Type B pancreatic cell (in vitro differentiated cells): ENCODE data around the gene FAM117A. TPM values are rescaled to one million over a fixed set of nuclear protein-coding genes. Genes with fewer than 3 reads are reported as not detected.

Experiments
- DNase-seq: peaks from one replicate; pipeline ENCODE4 v3.0.0; 2021; ENCODE audit warnings: mixed read lengths; ENCODE audit not compliant: unreplicated experiment; ENCODE audit errors: extremely low spot score
- H3K27ac Mint-ChIP-seq: 2 replicates; pipeline ENCODE4 v1.8.0; 2021; ENCODE audit warnings: mild to moderate bottlenecking, mixed read lengths
- H3K27me3 Mint-ChIP-seq: 2 replicates; pipeline ENCODE4 v1.8.0; 2021; ENCODE audit warnings: mixed read lengths
- H3K36me3 Mint-ChIP-seq: 2 replicates; pipeline ENCODE4 v1.8.0; 2021; ENCODE audit warnings: mixed read lengths
- H3K4me1 Mint-ChIP-seq: one replicate; pipeline ENCODE4 v1.8.0; 2021; ENCODE audit warnings: mixed read lengths; ENCODE audit not compliant: unreplicated experiment
- H3K4me3 Mint-ChIP-seq: 2 replicates; pipeline ENCODE4 v1.8.0; 2021; ENCODE audit warnings: mild to moderate bottlenecking, mixed read lengths
- H3K9me3 Mint-ChIP-seq: 2 replicates; pipeline ENCODE4 v1.8.0; 2021; ENCODE audit warnings: mixed read lengths
- total RNA-seq: library from RNA; stranded (reverse); gene quantifications from 2 replicates; pipeline ENCODE4 v1.2.1, GENCODE V29; 2021; ENCODE audit warnings: low replicate concordance
- TF ChIP-seq, protein P1 (sequence below): fragments of 200-600 bp; sonication (generic); conservative IDR thresholded peaks from 2 replicates; pipeline ENCODE4 v1.5.0; 2021; ENCODE audit warnings: antibody characterized with exemption, mild to moderate bottlenecking

The FAM117A gene
- total RNA-seq, 1 donor from 2014 or later = 13.0 TPM

DNA sequence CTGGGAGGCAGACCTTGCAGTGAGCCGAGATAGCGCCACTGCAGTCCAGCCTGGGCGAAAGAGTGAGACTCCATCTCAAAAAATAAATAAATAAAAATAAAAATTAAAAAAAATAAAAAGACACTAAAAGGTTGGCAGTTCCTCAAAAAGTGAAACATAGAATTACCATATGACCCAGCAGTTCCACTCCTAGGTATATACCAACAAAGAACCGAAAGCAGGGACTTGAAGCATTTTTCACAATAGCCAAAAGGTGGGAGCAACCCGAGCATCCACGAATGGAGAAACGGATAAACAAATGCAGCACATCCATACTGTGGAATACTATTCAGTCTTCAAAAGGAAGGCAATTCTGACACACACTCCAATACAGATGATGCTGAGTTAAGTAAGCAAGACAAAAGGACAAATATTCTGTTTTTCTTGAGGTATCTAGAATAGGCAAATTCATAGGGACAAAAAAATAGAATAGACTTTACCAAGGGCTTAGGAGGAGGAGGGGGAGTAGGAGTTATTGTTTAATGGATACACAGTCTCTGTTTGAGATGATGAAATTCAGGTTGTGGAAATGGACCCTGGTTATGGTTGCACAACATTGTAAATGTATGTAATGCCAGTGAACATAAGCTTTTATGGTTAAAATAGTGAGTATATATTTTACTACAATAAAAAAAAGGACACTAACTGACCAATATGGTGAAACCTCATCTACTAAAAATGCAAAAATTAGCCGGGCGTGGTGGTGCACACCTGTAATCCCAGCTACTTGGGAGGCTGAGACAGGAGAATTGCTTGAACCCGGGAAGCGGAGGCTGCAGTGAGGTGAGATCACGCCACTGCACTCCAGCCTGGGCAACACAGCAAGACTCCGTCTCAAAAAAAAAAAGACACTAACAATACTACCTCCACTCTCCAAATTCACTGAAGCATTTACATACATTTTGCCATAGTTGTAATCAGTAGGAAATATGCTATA is 29.1 kb downstream of the FAM117A start:
- TF ChIP-seq, protein P1, sequence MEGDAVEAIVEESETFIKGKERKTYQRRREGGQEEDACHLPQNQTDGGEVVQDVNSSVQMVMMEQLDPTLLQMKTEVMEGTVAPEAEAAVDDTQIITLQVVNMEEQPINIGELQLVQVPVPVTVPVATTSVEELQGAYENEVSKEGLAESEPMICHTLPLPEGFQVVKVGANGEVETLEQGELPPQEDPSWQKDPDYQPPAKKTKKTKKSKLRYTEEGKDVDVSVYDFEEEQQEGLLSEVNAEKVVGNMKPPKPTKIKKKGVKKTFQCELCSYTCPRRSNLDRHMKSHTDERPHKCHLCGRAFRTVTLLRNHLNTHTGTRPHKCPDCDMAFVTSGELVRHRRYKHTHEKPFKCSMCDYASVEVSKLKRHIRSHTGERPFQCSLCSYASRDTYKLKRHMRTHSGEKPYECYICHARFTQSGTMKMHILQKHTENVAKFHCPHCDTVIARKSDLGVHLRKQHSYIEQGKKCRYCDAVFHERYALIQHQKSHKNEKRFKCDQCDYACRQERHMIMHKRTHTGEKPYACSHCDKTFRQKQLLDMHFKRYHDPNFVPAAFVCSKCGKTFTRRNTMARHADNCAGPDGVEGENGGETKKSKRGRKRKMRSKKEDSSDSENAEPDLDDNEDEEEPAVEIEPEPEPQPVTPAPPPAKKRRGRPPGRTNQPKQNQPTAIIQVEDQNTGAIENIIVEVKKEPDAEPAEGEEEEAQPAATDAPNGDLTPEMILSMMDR = no peak
- Mint-ChIP-seq H3K9me3 (no peaks in the 10 kb centered on the region), H3K4me3 (no peak overlapping the region), H3K36me3 (peaks cover 2% of the 10 kb centered on the region), H3K27ac (no peak overlapping the region), H3K4me1 (no peaks in the 10 kb centered on the region), H3K27me3 (no peaks in the 10 kb centered on the region)
- no peak for DNase-seq

DNA sequence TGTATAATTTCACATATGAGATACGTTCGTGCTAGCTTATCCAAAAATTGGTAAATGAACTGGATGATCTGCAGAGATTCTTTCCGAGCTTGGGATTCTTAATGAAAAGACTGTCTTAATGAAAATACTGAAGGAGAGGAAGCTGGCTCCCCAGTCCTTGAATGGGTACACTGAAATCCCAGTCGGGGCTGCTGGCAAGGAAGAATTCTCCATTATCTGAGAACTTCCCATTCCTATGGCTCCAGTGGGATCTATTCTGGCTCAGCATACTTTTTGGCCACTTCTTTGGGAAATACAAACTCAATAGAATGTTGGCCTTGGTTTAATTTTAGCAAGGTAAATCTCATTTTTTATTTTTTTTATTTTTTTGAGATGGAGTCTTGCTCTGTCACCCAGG is 32.5 kb downstream of the FAM117A start:
- no peak overlapping the region for H3K27ac Mint-ChIP-seq
- H3K27me3 Mint-ChIP-seq = no peaks in the 10 kb centered on the region
- H3K4me3 Mint-ChIP-seq = no peak overlapping the region
- TF ChIP-seq, protein P1 = no peak
- H3K36me3 Mint-ChIP-seq = no peaks in the 10 kb centered on the region
- DNase-seq = no peak
- no peaks in the 10 kb centered on the region for H3K4me1 Mint-ChIP-seq
- no peaks in the 10 kb centered on the region for H3K9me3 Mint-ChIP-seq

DNA sequence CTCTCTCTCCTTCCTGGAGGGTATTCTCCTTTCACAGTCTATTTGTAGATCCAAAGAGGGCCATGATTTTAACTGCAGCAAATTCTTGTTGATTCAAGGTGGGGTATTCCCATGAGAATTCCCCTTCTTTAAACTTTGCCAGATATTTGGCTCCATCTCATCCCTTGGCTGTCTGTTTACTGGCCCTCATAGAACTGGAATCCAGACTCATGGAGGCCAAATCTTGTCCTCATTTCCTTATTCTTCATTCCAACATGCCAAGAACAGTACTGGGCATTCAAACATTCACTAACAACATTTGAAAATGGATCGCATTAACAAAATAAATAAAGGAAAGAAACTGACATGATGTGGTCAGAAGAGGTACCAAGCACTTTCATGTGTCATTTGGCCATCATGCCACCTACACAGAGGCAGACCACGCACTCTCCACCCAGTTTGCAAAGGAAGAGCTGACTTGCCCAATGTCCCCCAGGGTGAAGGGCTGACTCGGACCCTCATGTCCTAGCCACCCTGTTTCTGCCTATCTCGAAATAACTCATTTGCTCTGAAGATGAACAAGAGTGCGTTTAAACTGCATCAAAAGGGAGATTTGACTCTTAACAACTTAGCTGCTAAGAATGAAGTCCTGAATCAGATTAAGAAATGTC is 33.0 kb downstream of the FAM117A start:
- no peak overlapping the region for H3K27ac Mint-ChIP-seq
- H3K36me3 Mint-ChIP-seq = no peaks in the 10 kb centered on the region
- TF ChIP-seq, protein P1 = no peak
- DNase-seq = no peak
- H3K4me3 Mint-ChIP-seq = no peak overlapping the region
- no peaks in the 10 kb centered on the region for H3K9me3 Mint-ChIP-seq
- no peaks in the 10 kb centered on the region for H3K4me1 Mint-ChIP-seq
- H3K27me3 Mint-ChIP-seq = no peaks in the 10 kb centered on the region

DNA sequence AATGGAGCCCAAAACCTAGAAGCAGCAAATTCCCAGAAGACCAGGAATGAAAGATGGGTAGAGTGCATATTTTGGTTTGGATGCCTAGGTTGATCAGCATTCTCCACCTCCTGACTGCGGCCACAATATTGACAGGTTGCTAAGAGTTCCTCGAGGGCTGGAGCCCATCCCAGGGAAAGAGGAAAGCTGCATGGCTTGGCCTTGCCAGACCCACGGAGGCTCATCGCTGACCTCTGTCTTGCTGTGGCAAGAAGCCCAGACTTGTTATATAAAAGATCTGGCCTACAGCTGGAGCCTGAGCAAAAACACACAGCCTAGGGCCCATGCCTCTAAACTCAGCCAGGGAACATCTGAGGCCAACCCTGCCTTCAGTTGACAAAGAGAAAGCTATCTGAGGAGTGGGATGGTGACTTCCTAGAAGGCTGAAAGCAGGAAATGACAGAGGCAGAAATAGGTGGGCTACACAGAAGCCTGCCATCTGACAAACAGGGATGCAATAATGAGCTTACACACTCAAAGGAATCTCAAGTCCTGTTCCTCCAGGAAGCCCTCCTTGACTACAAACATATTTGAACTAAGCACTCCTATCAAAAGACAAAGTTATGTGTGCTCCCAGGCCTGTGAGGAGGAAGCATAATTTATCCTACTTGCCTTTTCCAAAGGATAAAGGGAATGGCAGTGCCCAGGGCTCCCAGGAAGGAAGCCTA is 33.7 kb downstream of the FAM117A start:
- H3K9me3 Mint-ChIP-seq = no peaks in the 10 kb centered on the region
- no peaks in the 10 kb centered on the region for H3K27me3 Mint-ChIP-seq
- no peak overlapping the region for H3K27ac Mint-ChIP-seq
- TF ChIP-seq, protein P1 = no peak
- no peak for DNase-seq
- no peak overlapping the region for H3K4me3 Mint-ChIP-seq
- H3K4me1 Mint-ChIP-seq = no peaks in the 10 kb centered on the region
- H3K36me3 Mint-ChIP-seq = peaks cover 4% of the 10 kb centered on the region

DNA sequence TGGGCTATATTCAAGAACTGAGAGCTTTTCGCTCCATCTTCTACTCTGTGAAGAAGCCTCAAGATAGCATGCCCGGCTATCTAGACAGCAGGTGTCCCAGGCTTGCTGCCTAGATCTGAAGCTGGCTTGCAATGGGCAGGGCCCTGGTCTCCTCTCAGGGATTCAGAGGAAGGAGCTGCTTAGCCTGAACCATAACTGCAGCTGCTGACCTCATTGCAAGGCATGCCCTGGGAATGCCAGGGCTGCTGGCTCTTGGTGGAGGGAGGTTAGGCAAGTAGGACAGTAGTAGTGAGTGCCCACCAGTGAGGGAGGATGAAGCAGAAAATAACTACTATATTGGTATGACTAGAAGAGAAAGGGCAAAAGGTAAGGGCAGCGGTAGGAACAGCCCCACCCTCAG is 34.9 kb downstream of the FAM117A start:
- Mint-ChIP-seq H3K27ac (no peak overlapping the region), H3K27me3 (no peaks in the 10 kb centered on the region), H3K9me3 (no peaks in the 10 kb centered on the region), H3K4me1 (no peaks in the 10 kb centered on the region), H3K4me3 (no peak overlapping the region), H3K36me3 (peaks cover 6% of the 10 kb centered on the region)
- no peak for DNase-seq
- TF ChIP-seq, protein P1 = no peak
